Stimulated activated CD4-positive, alpha-beta T cell treated with anti-CD3 and anti-CD28 coated beads, Interleukin-2, amount 100 ng/mL, for 48 hours (primary cell): ENCODE results near the gene TEX28.
"Not testable (repeated sequence)": the region's sequence is repeated elsewhere in the genome, so short reads cannot be mapped to it uniquely, and the experiment has no call there.

ENCODE experiments used
- DNase-seq, 2 donors: peaks; one replicate each; pipeline ENCODE4 v3.0.0-alpha.2; 2020

Gene TEX28

DNA sequence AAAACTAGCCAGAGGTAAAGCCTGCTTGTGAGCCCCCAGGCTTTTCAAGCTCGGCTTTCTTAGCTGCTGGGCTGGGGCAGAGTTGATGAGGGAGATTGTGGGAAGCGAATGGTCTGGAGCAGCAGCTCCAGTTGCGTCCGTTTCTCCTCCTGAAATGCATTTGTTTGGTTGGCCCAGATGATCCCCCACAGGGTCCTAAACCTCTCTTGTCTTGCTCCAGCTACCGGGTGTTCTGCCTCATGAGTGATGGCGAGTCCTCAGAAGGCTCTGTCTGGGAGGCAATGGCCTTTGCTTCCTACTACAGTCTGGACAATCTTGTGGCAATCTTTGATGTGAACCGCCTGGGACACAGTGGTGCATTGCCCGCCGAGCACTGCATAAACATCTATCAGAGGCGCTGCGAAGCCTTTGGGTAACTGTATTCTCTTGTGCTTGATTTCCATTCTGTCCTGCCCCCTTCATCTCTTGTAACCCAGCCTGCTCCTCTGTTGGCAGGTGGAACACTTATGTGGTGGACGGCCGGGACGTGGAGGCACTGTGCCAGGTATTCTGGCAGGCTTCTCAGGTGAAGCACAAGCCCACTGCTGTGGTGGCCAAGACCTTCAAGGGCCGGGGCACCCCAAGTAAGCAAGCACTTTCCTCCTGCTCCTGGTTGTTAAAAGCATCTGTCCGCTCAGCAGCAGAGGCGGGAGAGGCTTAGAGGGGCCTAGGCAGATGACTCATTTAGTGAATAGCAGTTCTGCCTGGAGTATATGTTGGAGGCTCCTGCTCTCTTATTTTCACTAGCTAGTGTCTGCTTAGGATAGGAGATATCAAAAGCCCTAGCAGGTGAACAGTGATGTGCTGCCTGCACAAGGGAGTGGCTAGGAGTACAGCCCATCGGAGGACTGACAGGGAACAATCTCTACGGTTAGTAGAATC lies 16.0 kb upstream of the TEX28 start:
- DNase-seq: no peak

DNA sequence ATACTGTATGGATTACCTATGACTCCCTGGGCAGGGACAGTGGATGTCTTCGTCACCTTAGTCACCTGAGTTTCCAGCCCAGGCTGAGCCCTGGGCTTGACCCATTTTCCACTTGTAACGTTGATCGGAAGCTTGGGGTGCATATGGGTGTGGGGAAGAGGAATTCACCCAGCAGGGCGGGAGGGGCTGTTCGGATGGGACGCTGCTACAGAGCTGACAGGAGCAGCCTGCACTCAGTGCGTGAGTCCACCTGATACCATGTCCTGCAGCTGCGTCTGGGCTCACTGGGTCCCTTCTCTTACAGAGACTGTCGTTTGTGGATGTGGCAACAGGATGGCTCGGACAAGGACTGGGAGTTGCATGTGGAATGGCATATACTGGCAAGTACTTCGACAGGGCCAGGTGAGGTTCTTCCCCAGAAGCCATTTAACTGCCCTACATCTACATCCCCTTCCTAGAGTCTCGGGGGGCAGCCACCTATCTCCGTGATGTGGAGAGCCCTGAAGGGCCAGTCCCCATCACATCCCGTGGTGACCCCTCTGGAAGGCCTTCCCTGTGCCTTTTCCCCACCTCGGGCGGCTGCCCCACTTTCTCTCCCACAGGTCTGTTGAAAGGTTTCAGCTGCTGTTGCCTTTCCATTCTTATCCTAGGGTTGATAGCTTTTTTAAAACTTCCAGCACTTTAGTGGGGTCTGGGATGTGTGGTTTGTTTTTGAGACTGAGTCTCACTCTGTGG lies 14.3 kb upstream of the TEX28 start:
- DNase-seq: no peak

DNA sequence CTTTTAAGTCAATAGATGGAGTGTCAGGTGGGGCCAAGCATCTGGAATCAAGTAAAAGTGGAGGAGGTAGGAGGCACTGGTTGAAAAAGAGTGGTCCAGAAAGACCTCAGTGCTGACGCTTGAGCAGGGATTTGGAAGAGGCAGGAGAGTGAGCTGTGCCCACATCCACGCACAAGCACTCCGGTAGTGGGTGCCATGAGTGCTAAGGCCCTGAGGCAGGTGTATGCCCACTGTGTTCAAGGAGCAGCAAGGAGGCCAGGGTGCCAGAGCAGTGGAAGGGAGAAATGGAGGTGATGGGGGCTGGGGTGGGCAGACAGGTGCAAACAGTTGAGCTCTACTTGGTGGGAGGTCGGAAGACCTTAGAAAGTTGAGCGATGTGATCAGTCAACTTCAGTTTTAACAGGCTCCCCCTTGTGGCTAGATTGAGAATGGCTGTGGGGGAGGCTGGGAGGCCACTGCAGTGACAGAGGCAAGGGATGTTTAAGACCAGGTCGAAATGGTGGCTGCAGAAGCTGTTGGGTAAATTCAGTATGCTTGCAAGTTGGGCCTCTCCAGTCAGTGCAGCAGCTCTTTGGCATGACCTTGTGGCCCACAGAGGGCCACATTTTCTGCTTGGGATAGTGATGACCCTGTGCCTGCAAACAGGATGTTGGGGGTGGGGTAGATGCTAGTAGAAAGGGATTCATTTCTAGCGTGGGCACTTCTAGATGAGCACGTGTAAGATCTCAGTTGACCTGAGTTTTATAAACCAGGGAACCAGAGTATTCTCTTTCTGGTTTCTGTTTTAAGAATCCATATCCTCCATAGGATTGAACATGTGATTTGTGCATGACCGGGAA lies 13.4 kb upstream of the TEX28 start:
- DNase-seq: peak; percentile 82 to 83

DNA sequence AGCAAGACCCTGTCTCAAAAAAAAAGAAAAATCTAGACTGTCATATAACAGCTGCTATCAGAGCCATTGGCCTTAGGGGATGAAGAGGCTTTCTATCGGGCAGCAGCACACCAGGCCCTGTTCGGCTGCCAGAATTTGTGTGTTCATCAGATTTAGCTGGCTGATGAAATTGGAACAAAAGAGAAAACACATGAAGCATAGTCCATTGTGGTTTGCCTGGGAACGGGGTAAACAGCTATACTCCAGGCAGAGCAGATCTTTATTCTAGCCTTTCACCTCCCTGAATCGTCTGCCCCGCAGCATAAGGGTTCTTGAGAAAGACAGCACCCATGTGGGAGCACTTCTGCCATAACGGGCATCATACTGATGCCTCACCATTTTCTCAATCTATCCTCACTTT lies 12.3 kb upstream of the TEX28 start:
- DNase-seq: no peak

DNA sequence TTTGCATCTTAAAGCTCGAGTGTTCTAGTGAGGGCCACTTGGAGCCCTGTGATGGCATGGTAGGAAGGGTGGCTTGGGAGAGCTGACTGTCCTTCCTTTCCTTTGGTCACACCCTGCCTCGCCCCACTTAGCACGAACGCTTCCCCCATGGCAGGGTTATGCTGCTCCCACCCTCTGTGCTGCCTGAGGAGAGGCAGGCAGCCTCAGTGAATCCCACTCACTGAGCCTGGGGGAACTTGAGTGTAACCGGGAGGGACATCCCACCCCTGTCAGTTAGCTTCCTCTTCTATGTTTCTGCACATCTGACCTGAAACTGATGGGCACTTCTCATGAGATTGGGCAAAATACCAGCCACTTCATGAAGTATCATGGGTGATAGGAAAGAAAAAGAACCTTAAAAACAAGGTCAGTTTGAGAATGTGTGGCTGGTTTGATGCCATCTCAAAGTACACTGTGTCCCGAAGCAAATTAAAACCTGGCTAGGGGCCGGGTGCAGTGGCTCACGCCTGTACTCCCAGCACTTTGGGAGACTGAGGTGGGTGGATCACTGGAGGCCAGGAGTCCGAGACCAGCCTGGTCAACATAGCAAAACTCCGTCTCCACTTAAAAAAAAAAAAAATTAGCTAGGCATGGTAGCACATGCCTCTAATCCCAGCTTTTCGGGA lies 10.7 kb upstream of the TEX28 start:
- DNase-seq: no peak

DNA sequence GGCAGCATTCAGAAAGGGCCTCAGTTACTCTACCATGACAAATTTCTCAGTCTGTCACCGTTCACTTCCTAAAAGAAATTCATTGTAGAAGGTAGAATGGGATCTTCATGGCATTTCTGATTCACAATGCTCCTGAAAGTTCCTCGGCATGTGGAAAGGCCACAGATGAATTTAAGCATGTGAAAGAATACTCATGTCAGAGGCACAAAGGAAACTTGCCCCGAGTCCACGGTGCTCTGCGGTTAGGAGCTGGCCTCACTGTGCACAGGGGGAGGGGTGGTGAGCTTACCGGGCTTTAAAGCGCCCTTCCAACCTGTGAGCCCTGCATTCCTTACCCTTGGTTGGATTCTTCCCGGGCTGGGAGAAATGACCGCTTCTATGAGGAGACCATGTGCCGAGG lies 9.9 kb upstream of the TEX28 start:
- DNase-seq: no peak

DNA sequence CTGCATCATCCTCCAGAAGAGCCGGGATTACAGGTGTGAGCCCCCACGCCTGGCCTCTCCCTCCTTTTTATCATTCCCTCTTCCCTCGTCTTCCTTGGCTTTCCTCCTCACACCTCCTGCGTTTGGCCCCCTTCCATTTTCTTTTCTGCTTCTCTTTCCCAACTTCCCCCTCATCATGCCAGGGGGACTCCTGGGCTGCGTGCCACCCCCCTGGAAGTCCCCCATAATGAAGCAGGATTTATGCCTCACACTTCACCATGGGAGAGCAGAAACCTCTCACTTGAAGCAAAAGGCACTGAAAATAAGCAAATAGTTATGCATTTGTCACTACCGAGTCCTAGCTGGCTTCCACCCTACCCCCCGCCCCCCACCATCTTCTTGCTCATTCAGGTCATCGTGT lies 8.6 kb upstream of the TEX28 start:
- no peak for DNase-seq

DNA sequence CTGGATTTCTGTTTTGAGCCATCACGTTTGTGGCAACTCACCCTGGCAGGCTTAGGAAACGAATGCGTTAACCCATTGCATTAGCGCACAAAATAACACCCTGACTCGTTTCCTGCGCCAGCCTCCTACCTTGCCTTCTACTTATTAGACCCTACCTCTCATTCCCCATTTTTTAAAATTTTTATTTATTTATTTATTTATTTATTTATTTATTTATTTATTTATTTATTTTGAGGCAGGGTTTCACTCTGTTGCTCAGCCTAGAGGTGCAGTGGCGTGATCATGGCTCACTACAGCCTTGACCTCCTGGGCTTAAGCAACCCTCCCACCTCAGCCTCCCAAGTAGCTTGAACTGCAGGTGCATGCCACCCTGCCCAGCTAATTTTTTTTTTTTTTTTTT lies 8.1 kb upstream of the TEX28 start:
- not testable (repeated sequence) for DNase-seq

DNA sequence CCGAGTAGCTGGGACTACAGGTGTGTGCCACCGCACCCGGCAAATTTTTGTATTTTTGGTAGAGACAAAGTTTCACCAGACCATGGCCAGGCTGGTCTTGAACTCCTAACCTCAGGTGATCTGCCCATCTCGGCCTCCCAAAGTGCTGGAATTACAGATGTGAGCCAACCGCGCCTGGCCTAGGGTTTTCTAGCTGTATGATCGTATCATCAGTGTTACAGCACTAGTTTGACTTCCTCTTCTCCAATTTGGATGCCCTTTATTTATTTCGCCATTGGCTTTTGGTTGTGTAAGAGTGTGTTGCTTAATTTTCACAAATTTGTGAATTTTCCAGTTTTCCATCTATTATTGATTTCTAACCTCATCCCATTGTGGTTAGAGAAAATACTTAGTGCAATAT lies 5.9 kb upstream of the TEX28 start:
- no peak for DNase-seq

DNA sequence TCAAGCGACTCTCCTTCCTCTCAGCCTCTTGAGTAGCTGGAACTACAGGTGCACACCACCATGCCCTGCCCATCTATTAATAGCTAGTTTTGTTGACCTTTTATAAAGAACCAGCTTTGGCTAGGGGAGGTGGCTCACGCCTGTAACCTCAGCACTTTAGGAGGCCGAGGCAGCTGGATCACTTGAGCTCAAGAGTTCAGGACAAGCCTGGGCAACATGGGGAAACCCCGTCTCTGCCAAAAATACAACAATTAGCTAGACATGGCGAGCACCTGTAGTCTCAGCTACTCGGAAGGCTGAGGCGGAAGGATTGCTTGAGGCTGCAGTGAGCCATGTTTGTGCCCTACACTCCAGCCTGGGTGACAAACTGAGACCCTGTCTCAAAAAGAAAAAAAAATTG lies 3.4 kb upstream of the TEX28 start:
- no peak for DNase-seq

DNA sequence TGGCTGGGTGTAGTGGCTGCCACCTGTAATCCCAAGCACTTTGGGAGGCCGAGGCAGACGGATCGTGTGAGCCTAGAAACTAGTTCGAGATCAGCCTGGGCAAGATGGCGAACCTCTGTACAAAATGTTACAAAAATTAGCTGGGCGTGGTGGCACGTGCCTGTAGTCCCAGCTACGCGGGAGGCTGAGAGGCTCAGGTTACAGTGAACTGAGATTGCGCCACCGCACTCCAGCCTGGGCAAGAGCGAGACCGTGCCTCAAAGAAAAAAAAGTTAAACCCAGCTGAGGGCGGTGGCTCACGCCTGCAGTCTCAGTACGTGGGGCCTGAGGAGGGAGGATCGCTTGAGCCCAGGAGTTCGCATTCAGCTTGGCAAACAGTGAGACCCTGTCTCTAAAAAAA lies 1.8 kb upstream of the TEX28 start:
- no peak for DNase-seq

DNA sequence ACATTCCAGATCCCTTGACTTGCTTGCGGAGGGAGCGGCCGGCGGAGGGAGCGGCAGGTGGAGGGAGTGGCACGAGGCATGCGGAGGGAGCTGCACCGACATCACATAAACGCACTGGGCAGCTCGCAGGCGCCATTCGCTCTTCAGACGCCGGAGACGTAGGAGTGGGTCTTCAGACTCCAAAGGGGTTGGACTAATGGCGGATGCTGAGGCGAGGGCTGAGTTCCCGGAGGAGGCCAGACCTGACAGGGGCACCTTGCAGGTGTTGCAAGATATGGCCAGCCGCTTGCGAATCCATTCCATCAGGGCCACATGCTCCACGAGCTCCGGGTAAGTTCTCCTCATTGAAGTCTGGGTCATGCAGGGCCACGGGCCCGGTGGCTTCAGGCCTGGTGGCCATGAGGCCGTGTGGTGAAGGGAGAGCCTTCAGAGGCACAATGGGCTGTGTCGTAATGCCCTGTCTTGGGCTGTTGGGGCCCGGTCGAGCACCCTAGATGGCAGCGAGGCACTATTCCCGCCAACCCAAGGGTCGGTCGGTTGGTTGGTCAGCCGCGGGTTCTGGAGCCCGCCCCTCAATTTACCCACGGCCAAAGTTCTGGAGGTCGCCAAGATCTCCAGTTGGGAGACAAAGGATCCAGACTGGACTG lies 863 bp upstream of the TEX28 start, which contains the start of gene TKTL1:
Gene TKTL1 (plus strand): TSS at position 132 of the 647 bp plus-strand sequence. CDS start 65 bp downstream, at position 197.
- DNase-seq: no peak

DNA sequence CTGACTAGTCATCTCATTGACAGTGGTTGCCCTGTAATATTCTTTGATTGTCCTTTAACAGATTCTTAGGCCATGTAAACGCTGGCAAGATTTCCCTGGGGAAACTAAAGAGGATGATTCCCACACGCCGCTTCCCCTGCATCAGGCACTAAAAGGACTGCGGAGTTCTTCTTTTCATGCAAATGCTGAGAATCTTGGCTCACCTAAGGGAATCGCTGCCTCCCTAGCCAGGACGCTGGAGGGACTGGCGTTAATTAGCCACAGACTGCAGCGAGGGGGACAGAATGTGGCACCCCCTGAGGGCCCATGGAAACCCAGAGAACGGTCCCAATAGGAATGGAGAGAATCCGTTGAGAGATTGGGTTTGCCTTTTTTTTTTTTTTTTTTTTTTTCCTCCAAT lies 8.5 kb downstream of the TEX28 start:
- DNase-seq: not testable (repeated sequence)

DNA sequence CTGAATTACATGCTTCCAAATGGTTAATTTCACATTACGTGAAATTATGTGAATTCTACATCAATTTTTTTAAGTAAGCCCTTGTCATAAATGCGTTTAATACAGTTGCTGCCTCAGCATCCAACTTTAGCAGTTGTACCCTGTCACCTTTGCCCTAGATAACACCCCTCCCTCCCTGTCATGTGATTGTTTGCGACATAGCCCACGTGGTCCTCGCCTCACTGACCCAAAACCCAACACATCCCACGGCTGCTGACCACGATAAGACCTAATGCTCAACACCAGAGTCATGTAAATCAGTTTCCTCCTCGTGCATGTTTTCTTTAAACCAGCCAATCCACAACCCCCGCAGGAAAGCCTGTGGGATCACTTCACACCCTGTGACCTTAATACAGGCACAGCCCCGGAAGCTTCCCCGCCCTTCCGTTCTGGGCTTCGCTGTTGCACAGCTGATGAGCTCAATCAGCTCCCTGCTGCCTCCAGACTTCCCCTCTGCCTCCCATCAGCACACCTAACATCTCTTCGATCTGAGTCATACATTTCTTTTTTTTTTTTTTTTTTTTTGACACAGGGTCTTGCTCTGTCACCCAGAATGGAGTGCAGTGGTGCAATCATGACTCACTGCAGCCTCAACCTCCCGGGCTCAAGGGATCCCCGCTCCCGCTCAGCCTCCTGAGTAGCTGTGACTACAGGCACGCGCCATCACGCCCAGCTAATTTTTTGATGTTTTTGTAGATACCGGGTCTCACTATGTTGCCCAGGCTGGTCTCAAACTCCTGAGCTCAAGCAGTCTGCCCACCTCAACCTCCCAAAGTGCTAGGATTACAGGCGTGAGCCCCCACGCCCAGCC lies 10.2 kb downstream of the TEX28 start:
- DNase-seq: not testable (repeated sequence)

DNA sequence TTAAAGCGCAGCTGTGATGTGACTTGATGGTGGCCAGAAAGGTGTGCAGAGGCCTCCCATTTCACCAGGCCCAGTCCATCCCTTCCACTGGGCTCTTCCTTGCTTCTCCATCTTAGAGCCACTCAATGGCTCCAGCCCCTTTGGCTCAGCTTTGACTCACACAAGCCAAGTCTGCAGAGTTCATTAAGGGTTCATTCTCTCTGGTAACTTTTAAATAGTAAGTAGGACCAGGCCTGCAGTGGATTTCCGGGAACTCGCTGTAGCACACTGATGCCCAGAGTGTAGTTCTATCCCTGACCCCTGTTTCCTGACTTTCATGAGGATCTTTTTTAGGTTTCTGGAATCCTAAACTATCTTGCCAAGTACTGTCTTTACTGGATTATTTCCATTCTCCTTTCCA lies 25.7 kb downstream of the TEX28 start:
- not testable (repeated sequence) for DNase-seq

DNA sequence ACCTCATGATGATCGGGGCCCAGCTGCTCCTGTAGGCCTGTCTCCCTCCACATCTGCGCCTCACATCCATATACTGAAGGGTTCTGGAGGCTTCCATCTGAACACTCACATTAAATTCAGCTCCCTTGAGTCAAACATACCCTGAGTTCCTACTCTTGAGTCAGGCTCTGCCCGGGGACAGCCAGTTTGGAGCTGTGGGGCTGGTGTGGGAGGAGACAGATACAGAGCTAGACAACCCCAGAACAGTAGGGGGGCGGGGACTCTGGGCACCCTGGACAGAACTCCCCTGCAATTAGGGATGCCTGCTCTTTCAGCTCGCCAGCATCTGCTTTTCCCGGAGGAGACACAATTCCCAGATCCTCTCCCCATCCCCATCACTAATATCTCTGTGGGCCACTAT lies 31.9 kb downstream of the TEX28 start:
- DNase-seq: not testable (repeated sequence)

DNA sequence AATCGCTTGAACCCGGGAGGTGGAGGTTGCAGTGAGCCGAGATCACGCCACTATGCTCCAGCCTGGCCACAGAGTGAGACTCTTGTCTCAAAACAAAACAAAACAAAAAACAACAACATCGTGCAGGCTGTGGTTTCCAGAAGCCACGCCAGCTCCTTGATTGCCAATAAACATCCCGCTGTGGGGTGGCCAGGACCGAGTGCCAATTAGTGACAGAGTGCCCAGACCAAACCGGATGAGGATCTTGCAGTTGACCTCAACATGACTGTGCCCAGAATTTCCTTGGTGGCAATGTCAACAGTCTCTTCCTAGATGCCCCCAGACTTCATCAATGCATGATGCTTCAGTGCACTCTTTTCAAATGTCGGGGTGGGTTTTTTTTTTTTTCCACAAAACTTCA lies 36.2 kb downstream of the TEX28 start:
- not testable (repeated sequence) for DNase-seq

DNA sequence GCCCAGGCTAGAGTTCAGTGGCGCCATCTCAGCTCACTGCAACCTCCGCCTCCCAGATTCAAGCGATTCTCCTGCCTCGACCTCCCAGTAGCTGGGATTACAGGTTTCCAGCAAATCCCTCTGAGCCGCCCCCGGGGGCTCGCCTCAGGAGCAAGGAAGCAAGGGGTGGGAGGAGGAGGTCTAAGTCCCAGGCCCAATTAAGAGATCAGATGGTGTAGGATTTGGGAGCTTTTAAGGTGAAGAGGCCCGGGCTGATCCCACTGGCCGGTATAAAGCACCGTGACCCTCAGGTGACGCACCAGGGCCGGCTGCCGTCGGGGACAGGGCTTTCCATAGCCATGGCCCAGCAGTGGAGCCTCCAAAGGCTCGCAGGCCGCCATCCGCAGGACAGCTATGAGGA lies 37.6 kb downstream of the TEX28 start, which contains the start of gene OPN1MW3:
Gene OPN1MW3 (plus strand): TSS at position 301 of the 400 bp plus-strand sequence. CDS start 38 bp downstream, at position 339.
- DNase-seq: not testable (repeated sequence)

DNA sequence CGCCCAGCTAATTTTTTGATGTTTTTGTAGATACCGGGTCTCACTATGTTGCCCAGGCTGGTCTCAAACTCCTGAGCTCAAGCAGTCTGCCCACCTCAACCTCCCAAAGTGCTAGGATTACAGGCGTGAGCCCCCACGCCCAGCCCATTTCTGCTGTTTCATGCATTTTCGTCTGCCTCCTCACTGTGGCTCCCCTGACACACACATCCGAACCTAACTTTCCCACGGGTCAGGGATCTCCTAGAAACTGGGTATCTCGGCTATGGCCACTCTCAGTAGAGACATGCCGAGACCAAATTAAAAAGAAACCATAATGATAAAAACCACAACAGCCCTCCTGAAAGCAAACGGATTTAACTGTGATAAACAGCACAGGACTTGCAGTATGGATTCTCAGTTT lies 46.8 kb downstream of the TEX28 start:
- DNase-seq: not testable (repeated sequence)

DNA sequence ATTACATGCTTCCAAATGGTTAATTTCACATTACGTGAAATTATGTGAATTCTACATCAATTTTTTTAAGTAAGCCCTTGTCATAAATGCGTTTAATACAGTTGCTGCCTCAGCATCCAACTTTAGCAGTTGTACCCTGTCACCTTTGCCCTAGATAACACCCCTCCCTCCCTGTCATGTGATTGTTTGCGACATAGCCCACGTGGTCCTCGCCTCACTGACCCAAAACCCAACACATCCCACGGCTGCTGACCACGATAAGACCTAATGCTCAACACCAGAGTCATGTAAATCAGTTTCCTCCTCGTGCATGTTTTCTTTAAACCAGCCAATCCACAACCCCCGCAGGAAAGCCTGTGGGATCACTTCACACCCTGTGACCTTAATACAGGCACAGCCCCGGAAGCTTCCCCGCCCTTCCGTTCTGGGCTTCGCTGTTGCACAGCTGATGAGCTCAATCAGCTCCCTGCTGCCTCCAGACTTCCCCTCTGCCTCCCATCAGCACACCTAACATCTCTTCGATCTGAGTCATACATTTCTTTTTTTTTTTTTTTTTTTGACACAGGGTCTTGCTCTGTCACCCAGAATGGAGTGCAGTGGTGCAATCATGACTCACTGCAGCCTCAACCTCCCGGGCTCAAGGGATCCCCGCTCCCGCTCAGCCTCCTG lies 47.4 kb downstream of the TEX28 start:
- not testable (repeated sequence) for DNase-seq
